ENCODE data around the gene HOXA5. TPM values are rescaled to one million over a fixed set of nuclear protein-coding genes. Genes with fewer than 3 reads are reported as not detected.
A peak's percentile ranks its signal among the peaks of the same experiment; 100 is the strongest.

HOXA5 gene
- total RNA-seq, 4 donors from 2014 or later: 18.3 to 89.8 (median 31.6) TPM

DNA sequence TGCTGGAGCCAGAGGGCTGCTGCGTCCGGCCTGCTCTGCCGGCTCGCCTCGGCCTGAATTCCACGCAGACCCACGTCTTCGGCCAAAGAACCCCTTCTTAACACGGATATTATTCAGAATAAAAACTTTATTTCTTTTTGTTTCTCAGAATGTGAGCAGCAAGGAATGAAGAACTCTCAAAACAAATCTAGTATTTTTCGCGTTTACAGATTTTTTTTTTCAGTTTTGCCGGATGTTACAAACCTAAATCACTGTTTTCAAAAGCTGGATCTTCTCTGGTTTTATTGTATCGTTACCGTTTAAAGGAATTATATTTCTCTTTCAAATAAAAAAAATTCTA lies 36.6 kb downstream of the HOXA5 start:
- Histone ChIP-seq H3K27me3 (no peaks in the 10 kb centered on the region), H3K4me3 (peak overlapping the region in 3 of 4 donors; percentile 21 to 36 (median 25)), H3K36me3 (no peaks in the 10 kb centered on the region), H3K27ac (peak overlapping the region; percentile 90 to 96 (median 92)), H3K4me1 (peaks cover 3 to 91% (median 42%) of the 10 kb centered on the region in 4 donors), H3K9me3 (no peaks in the 10 kb centered on the region)
- intact Hi-C loops (cut with DNase I; ENCODE audit: low total_unique reads) (loop anchor here (5.0 kb wide), 1 partner anchor 40 kb away; the partner anchor contains the start of gene HOXA6), in situ Hi-C loops (cut with MboI; ENCODE audit: low pct_ligation_motif_present in 1 of 4, low pct_unique_long_range_greater_than_20kb in 1 of 4, low sequenced_read_pairs in 3 of 4) (no loop called here)
- DNase-seq: no peak
- TF ChIP-seq, protein P1, sequence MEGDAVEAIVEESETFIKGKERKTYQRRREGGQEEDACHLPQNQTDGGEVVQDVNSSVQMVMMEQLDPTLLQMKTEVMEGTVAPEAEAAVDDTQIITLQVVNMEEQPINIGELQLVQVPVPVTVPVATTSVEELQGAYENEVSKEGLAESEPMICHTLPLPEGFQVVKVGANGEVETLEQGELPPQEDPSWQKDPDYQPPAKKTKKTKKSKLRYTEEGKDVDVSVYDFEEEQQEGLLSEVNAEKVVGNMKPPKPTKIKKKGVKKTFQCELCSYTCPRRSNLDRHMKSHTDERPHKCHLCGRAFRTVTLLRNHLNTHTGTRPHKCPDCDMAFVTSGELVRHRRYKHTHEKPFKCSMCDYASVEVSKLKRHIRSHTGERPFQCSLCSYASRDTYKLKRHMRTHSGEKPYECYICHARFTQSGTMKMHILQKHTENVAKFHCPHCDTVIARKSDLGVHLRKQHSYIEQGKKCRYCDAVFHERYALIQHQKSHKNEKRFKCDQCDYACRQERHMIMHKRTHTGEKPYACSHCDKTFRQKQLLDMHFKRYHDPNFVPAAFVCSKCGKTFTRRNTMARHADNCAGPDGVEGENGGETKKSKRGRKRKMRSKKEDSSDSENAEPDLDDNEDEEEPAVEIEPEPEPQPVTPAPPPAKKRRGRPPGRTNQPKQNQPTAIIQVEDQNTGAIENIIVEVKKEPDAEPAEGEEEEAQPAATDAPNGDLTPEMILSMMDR (IDR thresholded peaks at IDR 0.05): no peak
- TF ChIP-seq POLR2AphosphoS5 (IDR thresholded peaks at IDR 0.05) (no peak), POLR2A (IDR thresholded peaks at IDR 0.05) (no peak), EP300 (IDR thresholded peaks at IDR 0.05; ENCODE audit: low read depth) (no peak)
- WGBS, 2 donors (ENCODE audit: low coverage in 1 of 2): 27 to 42% methylated on average over 14 of the region's 14 CpGs

DNA sequence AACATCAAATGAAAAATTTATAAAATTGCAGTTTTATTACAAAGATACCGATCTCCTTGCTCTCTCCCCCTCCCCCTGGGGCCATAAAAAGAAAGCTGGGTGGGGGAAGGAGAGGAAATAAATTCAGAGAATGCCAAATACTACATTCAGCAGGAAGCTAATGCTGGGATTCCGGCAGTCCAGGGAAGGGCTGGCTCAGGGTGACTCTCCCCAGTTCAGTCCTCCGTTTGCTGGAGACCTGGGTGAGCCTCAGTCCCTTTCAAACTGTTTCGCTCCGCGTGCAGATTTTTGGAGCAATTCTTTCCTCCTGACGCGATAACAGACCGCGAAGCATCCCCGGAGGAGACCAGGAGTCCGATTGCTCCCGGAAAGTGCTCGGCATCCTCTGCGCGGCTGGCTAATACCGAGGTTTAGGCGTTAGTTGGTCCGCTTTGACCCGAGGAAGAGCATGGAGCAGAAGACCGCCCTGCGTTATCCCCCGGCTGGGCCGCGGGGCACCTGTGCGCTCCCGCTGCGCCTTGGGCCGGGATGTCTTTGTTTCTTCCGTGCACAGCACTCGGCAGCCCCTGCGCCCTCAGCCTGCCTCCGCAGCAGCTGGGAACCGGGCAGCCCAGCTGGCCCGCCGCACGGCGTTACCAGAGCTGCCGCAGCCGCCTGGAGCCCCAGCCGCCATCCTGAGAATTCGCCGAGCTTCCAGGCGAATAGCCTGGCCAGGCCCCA lies 37.1 kb downstream of the HOXA5 start:
- Histone ChIP-seq H3K9me3 (no peaks in the 10 kb centered on the region), H3K36me3 (no peaks in the 10 kb centered on the region), H3K27ac (peak overlapping the region; percentile 90 to 96 (median 92)), H3K27me3 (no peaks in the 10 kb centered on the region), H3K4me3 (peak overlapping the region in 3 of 4 donors; percentile 21 to 36 (median 25)), H3K4me1 (peaks cover 3 to 91% (median 37%) of the 10 kb centered on the region in 4 donors)
- WGBS, 2 donors (ENCODE audit: low coverage in 1 of 2): 20 to 40% methylated on average over 1 to 44 of the region's 44 CpGs
- intact Hi-C loops (cut with DNase I; ENCODE audit: low total_unique reads): loop anchor here (5.0 kb wide), 1 partner anchor 41 kb away; the partner anchor contains the start of gene HOXA6
- TF ChIP-seq EP300 (IDR thresholded peaks at IDR 0.05; ENCODE audit: low read depth) (no peak), POLR2A (IDR thresholded peaks at IDR 0.05) (peak; percentile 23), POLR2AphosphoS5 (IDR thresholded peaks at IDR 0.05) (peak in 1 of 3 donors; percentile 3)
- in situ Hi-C loops (cut with MboI; ENCODE audit: low pct_ligation_motif_present in 1 of 4, low pct_unique_long_range_greater_than_20kb in 1 of 4, low sequenced_read_pairs in 3 of 4): no loop called here
- DNase-seq: no peak

DNA sequence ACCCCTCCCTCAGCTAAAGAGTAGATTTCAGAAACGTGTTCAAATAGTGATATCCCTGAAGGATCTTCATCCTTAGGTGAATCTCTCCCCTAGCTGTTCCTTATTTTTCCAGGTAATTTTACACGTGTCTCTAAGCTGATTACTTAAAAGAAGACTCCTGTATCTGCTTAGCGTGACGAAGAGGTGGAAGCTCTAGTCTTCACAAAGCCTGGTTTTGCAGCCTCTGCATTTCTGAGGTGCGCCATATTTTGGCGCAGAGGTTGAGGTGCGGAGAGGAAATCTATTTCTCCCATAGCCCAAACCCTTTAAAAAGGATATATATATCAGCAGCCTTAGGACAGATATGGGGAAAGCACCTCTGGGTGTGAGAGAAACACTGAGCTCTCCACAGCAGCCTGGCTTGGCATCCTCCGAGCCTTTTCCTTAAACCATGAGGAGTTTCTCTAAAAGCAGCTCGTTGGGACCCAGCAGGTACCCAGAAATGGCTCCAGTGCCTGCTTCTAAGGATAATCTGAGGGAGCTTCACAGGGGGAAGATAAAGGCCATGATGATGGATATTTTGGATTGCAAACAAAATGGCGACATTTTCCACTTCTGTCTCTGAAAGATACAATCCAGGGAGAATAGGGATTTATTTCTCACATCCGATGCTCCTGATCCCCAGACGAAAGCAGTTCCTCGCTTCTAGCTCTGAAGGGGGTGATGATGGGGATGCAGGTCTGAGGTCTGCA lies 38.0 kb downstream of the HOXA5 start:
- peaks cover 3 to 88% (median 35%) of the 10 kb centered on the region in 4 donors for H3K4me1 ChIP-seq
- H3K27me3 ChIP-seq: no peaks in the 10 kb centered on the region
- in situ Hi-C loops (cut with MboI; ENCODE audit: low pct_ligation_motif_present in 1 of 4, low pct_unique_long_range_greater_than_20kb in 1 of 4, low sequenced_read_pairs in 3 of 4) (no loop called here), intact Hi-C loops (cut with DNase I; ENCODE audit: low total_unique reads) (loop anchor here (5.0 kb wide), 1 partner anchor 42 kb away; the partner anchor contains the start of gene HOXA6)
- no peaks in the 10 kb centered on the region for H3K9me3 ChIP-seq
- no peak for TF ChIP-seq POLR2AphosphoS5 (IDR thresholded peaks at IDR 0.05)
- TF ChIP-seq, protein P1 (IDR thresholded peaks at IDR 0.05): no peak
- no peak for TF ChIP-seq EP300 (IDR thresholded peaks at IDR 0.05; ENCODE audit: low read depth)
- TF ChIP-seq POLR2A (IDR thresholded peaks at IDR 0.05): no peak
- no peaks in the 10 kb centered on the region for H3K36me3 ChIP-seq
- H3K4me3 ChIP-seq: no peak overlapping the region
- peak overlapping the region; percentile 90 to 96 (median 92) for H3K27ac ChIP-seq
- DNase-seq: no peak
- WGBS, 2 donors (ENCODE audit: low coverage in 1 of 2): 79 to 81% methylated on average over 13 of the region's 13 CpGs

DNA sequence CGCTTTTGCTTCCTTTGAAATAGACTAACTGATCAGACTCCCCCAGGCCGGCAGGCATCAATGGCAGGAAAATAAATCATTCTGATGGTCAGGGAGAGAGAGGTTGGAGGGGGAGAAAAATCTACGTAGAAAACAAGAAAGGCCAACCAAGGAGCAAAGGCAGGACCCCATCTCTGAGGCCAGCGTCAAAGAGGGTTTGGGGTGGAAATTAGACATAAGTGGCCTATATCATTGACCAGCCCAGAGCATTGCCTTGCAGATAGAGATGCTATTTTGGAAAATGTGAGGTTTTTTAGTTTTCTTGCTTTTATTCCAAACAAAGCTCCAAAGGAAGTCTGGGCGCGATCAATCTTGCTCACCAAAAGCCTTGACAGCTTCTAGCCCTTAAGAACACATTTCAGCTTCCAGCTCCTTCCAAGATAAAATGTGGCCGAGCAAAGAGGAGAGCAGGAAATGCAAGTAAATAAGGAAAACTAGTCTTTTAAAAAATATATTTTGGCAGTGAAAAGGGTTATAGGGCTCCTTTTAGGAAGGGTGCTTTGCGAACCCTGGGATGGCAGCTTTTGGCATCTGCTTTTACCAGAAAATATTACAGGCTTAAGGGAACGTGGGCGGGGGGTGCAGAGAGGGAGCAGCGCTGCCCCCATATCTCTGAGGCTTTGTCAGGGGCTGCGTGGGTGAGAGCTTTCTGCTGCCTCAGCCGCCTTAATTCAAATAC lies 39.0 kb downstream of the HOXA5 start:
- H3K4me3 ChIP-seq: no peak overlapping the region
- DNase-seq: no peak
- in situ Hi-C loops (cut with MboI; ENCODE audit: low pct_ligation_motif_present in 1 of 4, low pct_unique_long_range_greater_than_20kb in 1 of 4, low sequenced_read_pairs in 3 of 4): no loop called here
- H3K4me1 ChIP-seq: peaks cover 8 to 88% (median 36%) of the 10 kb centered on the region in 4 donors
- H3K9me3 ChIP-seq: no peaks in the 10 kb centered on the region
- peak overlapping the region; percentile 90 to 96 (median 92) for H3K27ac ChIP-seq
- no peaks in the 10 kb centered on the region for H3K27me3 ChIP-seq
- TF ChIP-seq POLR2A (IDR thresholded peaks at IDR 0.05) (no peak), EP300 (IDR thresholded peaks at IDR 0.05; ENCODE audit: low read depth) (no peak), POLR2AphosphoS5 (IDR thresholded peaks at IDR 0.05) (no peak)
- TF ChIP-seq, protein P1 (IDR thresholded peaks at IDR 0.05): no peak
- WGBS, 2 donors (ENCODE audit: low coverage in 1 of 2): 66 to 74% methylated on average over 7 to 13 of the region's 13 CpGs
- intact Hi-C loops (cut with DNase I; ENCODE audit: low total_unique reads): loop anchor here (5.0 kb wide), 1 partner anchor 43 kb away; the partner anchor contains the start of gene HOXA6
- H3K36me3 ChIP-seq: no peaks in the 10 kb centered on the region
